Loucy (cell line): ENCODE data around the gene CLPTM1.

Experiments used
- EZH2phosphoT487 ChIP-seq: fragments of 200-600 bp; IDR thresholded peaks from 2 replicates; pipeline ENCODE4 v1.6.1; 2018; ENCODE audit warnings: antibody characterized with exemption, mild to moderate bottlenecking, moderate library complexity, borderline replicate concordance
- TF ChIP-seq, protein P1 (sequence below): fragments of 200-600 bp; sonication (generic); conservative IDR thresholded peaks from 2 replicates; pipeline ENCODE4 v1.5.1; 2014; ENCODE audit warnings: mild to moderate bottlenecking, antibody characterized with exemption, low read length

DNA sequence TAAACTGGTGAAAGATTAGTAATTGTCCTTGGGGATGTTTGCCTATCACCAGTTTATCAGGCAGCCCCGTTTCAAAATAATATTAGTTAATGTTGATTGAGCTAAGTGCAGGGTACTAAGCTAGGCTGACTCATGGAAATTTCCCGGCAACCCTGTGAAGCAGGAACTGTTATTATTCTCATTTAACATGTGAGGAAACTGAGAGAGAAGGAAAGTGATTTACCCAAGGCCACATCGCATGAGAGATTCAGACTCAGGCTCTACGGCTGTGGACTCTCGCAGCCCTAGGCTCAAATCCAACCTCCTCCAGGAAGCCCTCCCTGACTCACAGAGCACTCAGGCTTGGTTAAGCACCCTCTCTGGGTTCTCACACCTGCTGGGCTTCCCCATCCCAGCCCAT is 19.7 kb downstream of the CLPTM1 start:
- TF ChIP-seq, protein P1, sequence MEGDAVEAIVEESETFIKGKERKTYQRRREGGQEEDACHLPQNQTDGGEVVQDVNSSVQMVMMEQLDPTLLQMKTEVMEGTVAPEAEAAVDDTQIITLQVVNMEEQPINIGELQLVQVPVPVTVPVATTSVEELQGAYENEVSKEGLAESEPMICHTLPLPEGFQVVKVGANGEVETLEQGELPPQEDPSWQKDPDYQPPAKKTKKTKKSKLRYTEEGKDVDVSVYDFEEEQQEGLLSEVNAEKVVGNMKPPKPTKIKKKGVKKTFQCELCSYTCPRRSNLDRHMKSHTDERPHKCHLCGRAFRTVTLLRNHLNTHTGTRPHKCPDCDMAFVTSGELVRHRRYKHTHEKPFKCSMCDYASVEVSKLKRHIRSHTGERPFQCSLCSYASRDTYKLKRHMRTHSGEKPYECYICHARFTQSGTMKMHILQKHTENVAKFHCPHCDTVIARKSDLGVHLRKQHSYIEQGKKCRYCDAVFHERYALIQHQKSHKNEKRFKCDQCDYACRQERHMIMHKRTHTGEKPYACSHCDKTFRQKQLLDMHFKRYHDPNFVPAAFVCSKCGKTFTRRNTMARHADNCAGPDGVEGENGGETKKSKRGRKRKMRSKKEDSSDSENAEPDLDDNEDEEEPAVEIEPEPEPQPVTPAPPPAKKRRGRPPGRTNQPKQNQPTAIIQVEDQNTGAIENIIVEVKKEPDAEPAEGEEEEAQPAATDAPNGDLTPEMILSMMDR = no peak
- TF ChIP-seq EZH2phosphoT487 = no peak
